NCI-H1417 treated with DMSO at 0.1 percent for 48 hours (cell line): ENCODE data around the gene GDF3.
"Not testable (repeated sequence)": the region's sequence is repeated elsewhere in the genome, so short reads cannot be mapped to it uniquely, and the experiment has no call there.

Source experiments
- DNase-seq: peaks from one replicate; lab custom pipeline; 2025; lab: John Stamatoyannopoulos, UW

Gene GDF3

GRCh38 chr12:7695566-7696197 is at the start of gene GDF3:
TSS of gene GDF3 (minus strand) at chr12:7695775. CDS start at chr12:7695728, 47 bp downstream.
- no peak for DNase-seq

DNA sequence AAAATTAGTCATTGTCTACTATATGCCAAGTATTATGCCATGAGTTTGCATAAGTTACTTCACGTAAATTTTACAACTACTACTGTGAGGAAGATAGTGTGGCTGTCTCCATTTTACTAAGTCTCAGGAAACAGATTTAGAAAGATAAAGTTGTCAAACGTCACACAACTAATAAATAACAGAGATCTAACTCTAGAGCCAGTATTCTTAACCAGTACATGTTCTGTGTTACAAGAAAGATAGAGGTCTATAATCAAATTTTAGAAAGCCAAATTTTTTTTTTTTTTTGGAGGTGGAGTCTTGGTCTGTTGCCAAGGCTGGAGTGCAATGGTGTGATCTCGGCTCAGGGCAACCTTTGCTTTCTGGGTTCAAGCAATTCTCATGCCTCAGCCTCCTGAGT is 37.4 kb upstream of the GDF3 start:
- DNase-seq = no peak

- no peak for DNase-seq
These were observed 35.9 kb upstream of the GDF3 start for GRCh38 chr12:7731486-7731885.

GRCh38 chr12:7730984-7731383 is 35.4 kb upstream of the GDF3 start:
- not testable (repeated sequence) for DNase-seq

- no peak for DNase-seq
These were observed 34.2 kb upstream of the GDF3 start for GRCh38 chr12:7729746-7730145.

DNA sequence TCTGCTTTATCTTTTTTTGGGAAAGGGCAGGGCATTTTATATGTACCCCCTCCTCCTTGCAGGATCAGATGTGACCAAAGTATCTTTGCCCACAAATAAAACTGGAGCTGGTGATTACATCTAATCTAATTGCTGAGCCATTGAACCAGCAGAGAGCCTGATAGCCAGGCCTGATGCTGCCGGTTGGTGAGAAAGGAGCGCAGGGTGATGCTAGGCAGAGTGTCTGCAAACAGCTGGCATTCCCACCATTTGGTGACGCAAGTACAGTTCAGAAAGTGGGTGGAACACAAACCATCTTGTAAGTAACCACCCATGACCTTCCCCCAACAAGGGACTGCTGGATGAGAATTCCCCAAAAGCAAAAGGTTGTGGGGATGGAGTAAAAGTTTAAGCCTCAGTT is 28.4 kb upstream of the GDF3 start:
- DNase-seq = no peak

DNA sequence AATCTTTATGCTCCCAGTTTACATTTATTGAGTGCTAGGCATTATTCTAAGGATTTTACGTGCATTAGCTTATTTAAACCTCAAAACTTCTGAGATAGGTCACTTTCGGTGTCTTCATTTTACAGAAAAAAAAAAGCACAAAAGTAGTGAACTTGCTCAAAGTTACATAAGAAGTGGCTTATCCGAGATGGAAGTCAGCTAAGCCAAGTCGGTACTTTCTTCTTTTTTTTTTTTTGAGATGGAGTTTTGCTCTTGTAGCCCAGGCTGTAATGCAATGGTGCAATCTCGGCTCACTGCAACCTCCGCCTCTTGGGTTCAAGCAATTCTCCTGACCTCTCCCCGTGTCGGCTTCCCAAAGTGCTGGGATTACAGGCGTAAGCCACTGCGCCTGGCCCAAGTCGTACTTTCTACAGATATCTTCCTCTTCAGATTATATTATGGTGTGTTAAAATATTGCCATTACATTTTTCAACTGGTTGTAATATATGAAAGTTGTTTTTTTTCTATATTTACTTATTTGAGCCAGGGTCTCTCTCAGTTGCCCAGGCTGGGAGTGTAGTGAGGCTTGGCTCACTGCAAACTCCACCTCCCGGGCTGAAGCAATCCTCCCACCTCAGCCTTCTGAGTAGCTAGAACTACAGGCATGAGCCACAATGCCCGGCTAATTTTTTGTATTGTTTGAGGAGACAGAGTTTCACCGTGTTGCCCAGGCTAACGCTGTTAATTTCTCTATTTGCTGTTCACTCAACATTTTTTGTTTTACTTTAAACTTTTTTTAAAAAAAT is 24.6 kb upstream of the GDF3 start:
- DNase-seq = no peak

DNA sequence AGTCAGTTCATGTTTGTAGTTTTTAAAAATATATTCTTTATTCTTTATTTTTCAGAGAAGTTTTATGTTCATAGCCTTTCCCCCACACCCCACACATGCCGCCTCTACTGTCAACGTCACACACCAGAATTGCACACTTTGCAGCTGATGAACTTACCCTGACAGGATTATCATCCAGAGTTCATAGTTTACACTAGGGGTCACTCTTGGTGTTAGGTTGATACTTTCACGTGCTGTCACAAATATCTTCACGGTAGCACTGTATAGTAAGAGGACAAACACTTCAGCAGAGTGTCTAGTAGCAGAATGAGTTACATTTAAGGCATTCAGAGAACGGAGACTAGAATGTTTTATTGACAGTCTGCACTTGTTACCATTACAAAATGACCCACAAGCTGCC is 20.8 kb upstream of the GDF3 start:
- no peak for DNase-seq

DNA sequence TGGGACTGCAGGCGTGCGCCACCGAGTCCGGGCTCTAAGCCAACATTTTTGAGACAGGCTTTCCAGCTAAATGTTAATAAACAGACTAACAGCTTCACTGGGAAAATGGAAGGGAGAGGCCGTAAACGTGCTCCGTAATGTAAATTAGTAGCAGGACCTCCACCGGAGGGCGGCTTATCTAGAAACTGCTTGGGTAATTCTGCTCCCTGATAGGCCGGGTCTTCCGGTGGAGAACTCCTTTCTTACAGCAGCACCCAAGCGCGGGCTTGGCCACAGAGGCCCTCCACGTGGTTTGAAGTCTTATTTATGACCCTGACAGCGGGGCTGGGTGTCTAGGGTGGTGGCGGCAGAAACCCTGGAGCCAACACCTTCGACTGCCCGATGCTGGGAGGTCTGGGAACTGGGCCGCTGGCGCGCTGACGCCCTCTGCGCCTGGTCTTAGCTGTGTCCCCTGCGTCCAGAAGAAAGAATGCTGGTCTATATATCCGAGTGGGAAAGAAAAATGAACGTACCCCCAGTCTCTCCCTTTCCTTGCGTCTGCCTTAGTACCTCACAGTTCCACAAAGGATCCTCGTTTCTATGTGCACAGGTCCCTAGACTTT is 17.4 kb upstream of the GDF3 start:
- no peak for DNase-seq

GRCh38 chr12:7711133-7711532 is 15.6 kb upstream of the GDF3 start, which contains the start of gene DPPA3:
TSS of gene DPPA3 (plus strand) at chr12:7711433. CDS start at chr12:7711571, 138 bp downstream.
- DNase-seq = no peak

GRCh38 chr12:7709969-7710675 is 14.5 kb upstream of the GDF3 start:
- no peak for DNase-seq

- no peak for DNase-seq
These were observed 10.3 kb upstream of the GDF3 start for GRCh38 chr12:7705846-7706245.

- no peak for DNase-seq
These were observed 376 bp downstream of the GDF3 start for GRCh38 chr12:7695237-7695560.

GRCh38 chr12:7694556-7695236 is 879 bp downstream of the GDF3 start:
- no peak for DNase-seq

- no peak for DNase-seq
These were observed 1.8 kb downstream of the GDF3 start for GRCh38 chr12:7693793-7694192.

GRCh38 chr12:7681535-7681934 is 14.0 kb downstream of the GDF3 start:
- no peak for DNase-seq

- DNase-seq = no peak
These were observed 16.1 kb downstream of the GDF3 start for GRCh38 chr12:7679251-7680045.

- DNase-seq = no peak
These were observed 16.8 kb downstream of the GDF3 start for GRCh38 chr12:7678744-7679143.

GRCh38 chr12:7677432-7677888 is 18.1 kb downstream of the GDF3 start:
- not testable (repeated sequence) for DNase-seq

- not testable (repeated sequence) for DNase-seq
These were observed 20.1 kb downstream of the GDF3 start for GRCh38 chr12:7675455-7675854.

- no peak for DNase-seq
These were observed 27.4 kb downstream of the GDF3 start for GRCh38 chr12:7668171-7668570.
